Renal cortical epithelial cell (primary cell): ENCODE results near the gene FGF4. TPM values are rescaled to one million over a fixed set of nuclear protein-coding genes. Genes with fewer than 3 reads are reported as not detected.
A peak's percentile ranks its signal among the peaks of the same experiment; 100 is the strongest.
"Not testable (repeated sequence)": the region's sequence is repeated elsewhere in the genome, so short reads cannot be mapped to it uniquely, and the experiment has no call there.

Experiments
- DNase-seq: peaks from one replicate; pipeline ENCODE4 v3.0.0-alpha.2; 2011; ENCODE audit warnings: low read depth
- total RNA-seq: library from RNA; depleted of rRNA; stranded (reverse); fragments of >200 nt; gene quantifications from 2 replicates; pipeline ENCODE4 v1.2.3, GENCODE V29; 2014

The FGF4 gene
- total RNA-seq, 1 donor from 2014 or later, result not detected

DNA sequence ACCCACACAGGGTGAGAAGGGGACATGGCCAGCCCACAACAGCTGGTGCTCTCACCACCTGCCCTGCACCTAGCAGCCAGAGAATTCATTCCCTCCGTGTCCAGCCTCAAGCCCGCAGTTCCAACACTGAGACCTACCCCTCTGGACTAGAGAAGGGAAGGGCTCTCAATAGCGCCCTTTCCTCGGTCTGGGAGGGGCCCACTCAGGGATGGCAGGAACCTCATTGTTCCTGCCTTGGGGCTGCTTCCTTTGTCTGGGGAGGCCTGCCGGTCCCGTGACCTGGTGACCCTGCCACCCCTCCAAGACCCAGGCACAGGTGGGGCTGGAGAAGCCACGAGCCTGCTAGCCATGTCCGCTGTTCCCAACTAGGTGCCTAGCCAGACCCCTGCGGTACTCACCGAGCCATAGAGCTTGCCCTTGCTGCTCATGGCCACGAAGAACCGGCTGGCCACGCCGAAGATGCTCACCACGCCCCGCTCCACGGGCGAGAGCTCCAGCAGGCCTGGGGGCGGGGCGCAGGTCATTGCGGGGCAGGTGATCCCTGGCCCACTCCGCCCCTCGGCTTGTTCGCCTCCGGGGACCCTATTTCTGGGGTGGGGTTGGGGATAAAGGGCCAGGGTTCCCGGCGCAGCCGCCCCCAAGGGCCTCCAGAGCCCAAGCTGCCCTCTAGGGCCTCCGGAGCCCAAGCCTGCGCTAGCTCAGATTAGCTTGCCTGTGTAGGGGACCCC lies 1.4 kb downstream of the FGF4 start:
- no peak for DNase-seq

DNA sequence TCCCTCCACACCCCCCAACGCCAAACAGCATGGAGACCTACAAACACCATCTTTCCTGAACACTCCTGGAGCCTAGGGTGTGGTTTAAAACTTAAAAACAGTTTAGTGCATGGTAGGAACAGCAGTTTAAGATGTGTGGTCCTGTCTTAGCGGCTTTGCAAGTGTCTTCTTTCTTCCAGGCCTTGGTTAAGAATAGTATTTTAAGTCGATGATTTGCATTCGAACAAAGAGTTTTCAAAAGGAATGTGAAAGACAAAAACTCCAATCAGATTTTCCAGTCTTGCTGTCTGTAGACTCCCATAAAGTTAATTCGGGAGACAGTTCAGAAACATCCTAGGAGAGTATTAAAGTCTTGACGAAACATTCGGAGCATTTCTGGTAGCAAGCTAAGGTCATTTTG lies 3.7 kb downstream of the FGF4 start:
- DNase-seq, result no peak

DNA sequence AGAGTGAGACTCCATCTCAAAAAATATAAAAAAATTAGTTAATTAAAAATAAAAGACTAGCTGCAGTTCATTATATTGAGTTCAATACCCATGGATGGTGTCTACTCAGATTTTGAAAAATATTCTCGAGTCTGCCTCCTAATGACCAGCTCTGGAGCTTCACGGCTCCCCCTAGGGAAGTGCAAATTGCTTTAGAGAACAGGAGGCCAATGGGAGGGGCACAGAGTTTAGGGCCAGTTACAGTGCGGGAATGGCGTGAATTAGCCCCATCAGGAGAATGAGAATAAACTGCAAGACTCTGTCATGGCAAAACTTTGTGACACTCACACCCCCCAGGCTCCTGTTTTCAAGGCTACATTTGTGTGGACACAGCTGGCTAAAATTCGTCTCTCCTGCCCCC lies 4.6 kb downstream of the FGF4 start:
- no peak for DNase-seq

GRCh38 chr11:69765498-69765995 lies 9.6 kb downstream of the FGF4 start:
- no peak for DNase-seq

GRCh38 chr11:69764918-69765317 lies 10.2 kb downstream of the FGF4 start:
- DNase-seq, result not testable (repeated sequence)

DNA sequence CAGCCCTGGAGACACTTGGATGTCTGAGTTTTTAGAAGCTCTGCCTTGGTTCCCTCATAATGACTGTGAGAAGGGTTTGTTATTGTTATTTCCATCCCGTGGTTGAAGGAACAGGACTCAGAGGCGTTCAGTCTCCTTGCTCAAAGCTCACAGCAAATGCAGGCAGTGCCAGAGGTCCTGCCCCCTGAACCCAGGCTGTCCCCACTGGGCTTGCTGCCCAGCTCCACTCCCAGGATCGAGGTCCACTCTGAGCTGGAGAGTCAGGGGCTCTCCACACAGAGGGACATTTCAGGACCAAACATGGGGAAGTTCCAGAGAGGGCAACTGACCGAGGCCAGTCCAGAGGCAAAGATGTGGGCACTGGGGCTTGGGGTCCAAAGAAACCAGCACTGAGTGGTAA lies 14.8 kb downstream of the FGF4 start:
- no peak for DNase-seq

GRCh38 chr11:69752890-69753289 lies 22.3 kb downstream of the FGF4 start:
- DNase-seq, result no peak

DNA sequence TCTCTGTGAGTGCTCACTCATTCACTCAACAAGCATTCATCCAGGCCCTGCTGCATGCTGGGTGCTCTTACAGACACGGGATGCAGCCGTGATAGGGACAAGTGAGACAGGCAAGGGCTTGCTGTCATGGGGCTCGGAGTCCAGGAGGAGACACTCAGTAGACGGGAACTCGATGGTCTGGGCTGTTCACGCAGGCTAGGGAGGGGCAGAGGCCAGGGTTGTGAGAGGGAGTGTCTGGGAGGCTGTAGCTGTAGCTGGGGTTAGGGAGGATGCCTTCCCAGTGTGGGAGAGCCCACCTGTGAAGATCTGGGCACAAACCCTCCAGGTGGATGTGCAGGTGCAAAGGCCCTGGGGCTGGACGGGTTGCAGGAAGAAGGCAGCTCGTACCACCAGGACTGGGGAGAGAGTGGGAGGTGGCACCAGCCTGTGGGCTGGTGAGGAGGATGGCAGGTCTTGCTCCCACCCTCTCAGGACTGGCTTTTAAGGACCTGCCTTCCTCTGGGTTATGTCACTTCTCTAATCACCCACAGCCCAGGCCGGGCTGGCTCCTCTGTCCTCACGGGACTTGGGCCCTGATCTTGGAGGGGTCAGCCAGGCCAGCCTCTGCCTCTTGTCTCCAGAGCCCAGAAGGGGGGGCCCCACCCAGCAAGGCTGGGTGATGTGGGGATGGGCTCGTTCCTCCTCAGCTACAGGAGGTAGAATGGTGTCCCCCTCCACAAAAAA lies 24.1 kb downstream of the FGF4 start:
- no peak for DNase-seq

- DNase-seq, result no peak
These were observed 24.9 kb downstream of the FGF4 start for GRCh38 chr11:69750108-69750850.

DNA sequence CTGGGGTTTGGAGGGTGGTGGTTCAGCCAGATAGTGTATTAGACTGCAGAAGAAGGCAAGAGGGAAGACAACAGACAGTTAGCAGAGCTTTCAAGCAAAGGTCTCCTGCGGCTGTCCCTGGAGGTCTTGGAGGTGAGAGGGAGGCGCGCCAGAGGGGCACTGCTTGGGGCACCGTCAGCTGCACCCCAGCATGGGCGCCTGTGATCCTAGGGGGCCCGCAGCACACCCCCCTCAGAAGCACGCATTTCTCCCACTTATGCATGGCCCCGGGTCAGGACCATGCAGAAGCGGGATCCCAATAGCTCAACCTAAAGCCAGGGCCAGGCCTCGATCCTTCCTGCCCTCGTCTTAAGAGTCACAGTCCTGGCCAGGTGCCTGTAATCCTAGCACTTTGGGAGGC lies 26.5 kb downstream of the FGF4 start:
- DNase-seq, result no peak

DNA sequence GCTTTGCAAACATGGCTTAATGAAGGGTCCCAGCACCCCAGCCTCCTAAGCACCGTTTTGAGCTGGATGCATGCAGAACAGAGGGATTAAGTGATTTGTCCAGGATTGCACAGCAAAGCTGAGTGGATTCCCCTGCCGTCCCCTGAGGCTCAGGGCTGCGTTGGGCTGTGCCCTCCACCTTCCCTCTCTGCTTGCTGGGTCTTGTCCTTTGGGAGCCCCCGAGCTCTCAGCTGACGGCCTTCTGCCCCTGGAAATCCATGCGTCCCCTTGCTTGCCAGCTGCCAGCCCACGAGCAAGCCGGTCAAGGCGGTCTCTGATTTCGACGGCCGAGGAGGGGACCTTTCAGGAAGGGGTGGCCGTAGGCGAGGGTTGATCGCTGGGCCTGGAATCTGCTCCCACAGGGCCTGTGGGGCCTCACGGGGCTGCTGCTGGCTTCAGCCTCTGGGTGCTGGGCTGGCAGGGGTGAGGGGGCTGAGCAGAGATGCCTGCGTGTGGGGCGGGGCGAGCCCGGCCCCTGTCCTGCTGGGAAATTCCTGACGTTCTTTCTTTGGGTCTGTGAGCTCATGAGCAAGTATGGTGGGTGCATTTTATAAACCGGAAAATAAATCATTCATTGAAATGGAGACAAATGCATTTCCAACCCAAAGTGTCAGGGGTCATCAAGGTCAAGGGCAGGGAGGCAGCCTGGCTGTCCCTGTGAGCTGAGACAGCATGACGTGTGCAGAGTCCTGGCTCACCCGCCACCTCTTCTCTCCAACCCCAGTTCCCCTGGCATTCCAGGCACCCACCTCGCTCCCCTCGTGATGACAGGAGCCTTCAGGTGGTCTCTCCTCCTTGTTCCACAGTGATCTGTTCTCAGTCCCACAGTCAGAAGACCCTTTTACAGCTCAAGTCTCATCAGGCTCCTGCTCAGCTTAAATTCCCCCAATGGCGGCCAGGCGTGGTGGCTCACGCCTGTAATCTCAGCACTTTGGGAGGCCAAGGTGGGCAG lies 28.1 kb downstream of the FGF4 start:
- DNase-seq, result no peak

DNA sequence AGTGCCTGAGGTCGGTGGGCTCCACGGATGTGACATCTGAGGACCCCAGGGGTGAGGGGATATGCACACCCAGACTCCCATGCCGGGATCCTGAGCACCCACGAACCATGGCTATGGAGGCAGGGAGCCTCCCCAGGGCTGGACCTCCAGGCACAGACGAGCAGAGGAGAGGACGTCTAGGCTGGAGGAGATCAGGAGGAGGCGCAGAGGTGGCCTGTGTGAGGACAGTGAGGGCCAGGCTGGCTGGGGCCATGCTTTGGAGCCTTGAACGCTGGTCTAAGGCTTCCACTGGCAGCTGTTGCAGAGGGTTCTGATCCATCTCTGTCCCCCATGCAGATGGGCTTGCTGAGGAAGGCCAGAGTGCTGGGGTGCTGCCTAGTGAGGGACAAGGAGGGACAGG lies 29.0 kb downstream of the FGF4 start:
- DNase-seq, result no peak

GRCh38 chr11:69745201-69745600 lies 29.9 kb downstream of the FGF4 start:
- no peak for DNase-seq

GRCh38 chr11:69744435-69744834 lies 30.7 kb downstream of the FGF4 start:
- peak; percentile 93 for DNase-seq

DNA sequence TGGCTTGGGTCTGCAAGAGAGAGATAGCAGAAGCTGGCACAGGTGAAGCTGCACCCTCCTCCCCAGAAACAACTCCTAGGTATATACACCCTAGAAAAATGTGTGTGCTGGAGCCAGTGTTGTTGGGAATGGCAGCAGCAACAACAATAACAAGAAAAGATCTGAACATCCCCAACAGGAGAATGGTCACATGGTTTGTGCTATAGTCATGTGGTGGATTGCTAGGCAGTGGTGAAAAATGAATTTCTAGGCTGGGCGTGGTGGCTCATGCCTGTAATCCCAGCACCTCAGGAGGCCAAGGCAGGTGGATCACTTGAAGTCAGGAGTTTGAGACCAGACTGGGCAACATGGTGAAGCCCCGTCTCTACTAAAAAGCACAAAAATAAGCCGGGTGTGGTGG lies 40.3 kb downstream of the FGF4 start:
- DNase-seq, result no peak

- no peak for DNase-seq
These were observed 40.8 kb downstream of the FGF4 start for GRCh38 chr11:69734367-69734766.

DNA sequence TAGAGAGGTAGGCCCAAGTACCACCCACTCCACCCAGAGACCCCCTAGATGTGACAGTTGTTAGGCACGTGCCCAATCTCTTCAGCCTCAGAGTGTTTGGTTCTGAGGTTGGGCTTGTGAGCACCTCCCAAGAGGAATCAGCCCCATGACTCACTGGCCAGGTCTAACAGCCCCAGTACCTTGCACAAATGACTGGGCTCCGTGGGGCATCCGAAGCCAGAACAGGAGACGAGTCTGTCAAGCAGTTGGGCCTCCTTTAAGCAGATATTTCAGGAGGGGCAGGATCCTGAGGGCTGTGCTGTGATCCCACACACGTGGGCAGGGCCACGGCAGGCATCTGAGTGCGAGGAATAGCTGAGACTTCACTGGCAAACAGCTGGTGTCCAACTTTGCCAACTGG lies 42.2 kb downstream of the FGF4 start:
- DNase-seq, result no peak

DNA sequence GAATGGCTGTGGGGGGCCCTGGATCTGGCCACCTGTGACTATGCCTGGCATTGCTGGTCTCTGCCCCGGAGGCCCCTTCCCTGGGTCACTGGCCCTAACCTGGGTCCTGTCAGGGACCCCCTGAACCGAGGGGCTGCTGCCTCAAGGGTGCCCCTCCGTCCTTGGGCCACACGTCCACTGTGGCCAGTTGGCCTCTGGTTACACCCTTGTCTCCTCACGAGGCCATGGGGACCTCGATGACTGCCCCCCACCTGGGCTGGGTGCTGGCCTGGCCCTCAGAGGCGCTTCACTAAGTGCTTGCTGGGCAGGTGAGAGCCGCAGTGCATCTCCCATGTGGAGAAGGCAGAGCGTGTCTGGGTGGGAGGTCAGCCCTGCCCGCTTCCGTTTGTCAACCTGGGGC lies 44.0 kb downstream of the FGF4 start:
- DNase-seq, result no peak

GRCh38 chr11:69730500-69730899 lies 44.6 kb downstream of the FGF4 start:
- DNase-seq, result no peak

- DNase-seq, result no peak
These were observed 45.9 kb downstream of the FGF4 start for GRCh38 chr11:69729252-69729651.

GRCh38 chr11:69727266-69727665 lies 47.9 kb downstream of the FGF4 start:
- DNase-seq, result no peak
